ENCODE data around the gene CTDSP2.

GRCh38 chr12:57779736-57780135 lies 66.8 kb downstream of the CTDSP2 start:
- TF ChIP-seq SUZ12 (IDR thresholded peaks at IDR 0.05; ENCODE audit: extremely low read depth, insufficient read depth, insufficient read length) (no peak), ZNF274 (IDR thresholded peaks at IDR 0.05; ENCODE audit: low read depth, low read length) (no peak), YY1 (IDR thresholded peaks at IDR 0.05; ENCODE audit: insufficient read depth, insufficient read length) (no peak)

Data from NT2/D1 (cell line).